GM20000 (cell line): ENCODE results near the gene FBXO46.
"Not testable (repeated sequence)": the region's sequence is repeated elsewhere in the genome, so short reads cannot be mapped to it uniquely, and the experiment has no call there.

ENCODE experiments used
- DNase-seq: peaks from one replicate; pipeline ENCODE4 v3.0.0; 2012; ENCODE audit warnings: low spot score
- TF ChIP-seq, protein P1 (sequence below): IDR thresholded peaks from 2 replicates; pipeline ENCODE4 v1.5.1; 2012; ENCODE audit warnings: mild to moderate bottlenecking, control low read depth; ENCODE audit errors: extremely low read depth, missing control alignments

FBXO46 gene

DNA sequence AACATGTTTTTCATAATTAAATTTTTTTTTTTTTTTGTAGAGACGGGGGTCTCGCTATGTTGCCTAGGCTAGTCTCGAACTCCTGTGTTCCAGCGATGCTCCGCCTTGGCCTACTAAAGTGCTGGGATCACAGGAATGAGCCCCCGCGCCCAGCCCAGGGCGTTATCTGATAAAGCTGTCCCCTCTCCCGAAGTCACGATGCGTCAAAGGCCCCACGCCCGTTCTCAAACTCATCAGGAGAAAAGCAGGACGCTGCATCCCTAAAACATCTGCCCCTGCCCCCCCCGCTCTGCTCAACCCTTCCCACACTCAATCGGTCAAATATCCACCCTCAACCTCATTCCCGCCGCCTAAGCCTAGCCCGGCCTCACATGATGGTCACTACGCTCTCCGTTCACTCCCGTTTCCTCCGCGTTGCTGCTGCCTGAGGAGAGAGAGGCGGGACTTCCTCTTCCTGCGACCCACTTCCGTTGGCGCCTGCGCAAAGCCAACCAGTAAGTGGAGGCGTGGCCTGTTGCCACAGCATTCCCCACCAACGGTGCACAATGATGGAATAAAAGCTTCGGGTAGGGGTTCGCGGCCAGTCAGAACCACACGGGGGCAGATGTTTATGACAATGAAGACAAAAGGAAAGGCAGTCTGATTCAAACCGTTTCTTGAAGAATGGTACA, 39.0 kb downstream of the FBXO46 start, which contains the start of gene SNRPD2:
Gene SNRPD2 (minus strand): TSS at position 438 of the 671 bp plus-strand sequence. CDS start 65 bp downstream, at position 373.
- TF ChIP-seq, protein P1, sequence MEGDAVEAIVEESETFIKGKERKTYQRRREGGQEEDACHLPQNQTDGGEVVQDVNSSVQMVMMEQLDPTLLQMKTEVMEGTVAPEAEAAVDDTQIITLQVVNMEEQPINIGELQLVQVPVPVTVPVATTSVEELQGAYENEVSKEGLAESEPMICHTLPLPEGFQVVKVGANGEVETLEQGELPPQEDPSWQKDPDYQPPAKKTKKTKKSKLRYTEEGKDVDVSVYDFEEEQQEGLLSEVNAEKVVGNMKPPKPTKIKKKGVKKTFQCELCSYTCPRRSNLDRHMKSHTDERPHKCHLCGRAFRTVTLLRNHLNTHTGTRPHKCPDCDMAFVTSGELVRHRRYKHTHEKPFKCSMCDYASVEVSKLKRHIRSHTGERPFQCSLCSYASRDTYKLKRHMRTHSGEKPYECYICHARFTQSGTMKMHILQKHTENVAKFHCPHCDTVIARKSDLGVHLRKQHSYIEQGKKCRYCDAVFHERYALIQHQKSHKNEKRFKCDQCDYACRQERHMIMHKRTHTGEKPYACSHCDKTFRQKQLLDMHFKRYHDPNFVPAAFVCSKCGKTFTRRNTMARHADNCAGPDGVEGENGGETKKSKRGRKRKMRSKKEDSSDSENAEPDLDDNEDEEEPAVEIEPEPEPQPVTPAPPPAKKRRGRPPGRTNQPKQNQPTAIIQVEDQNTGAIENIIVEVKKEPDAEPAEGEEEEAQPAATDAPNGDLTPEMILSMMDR: no peak
- peak; percentile 91 for DNase-seq

DNA sequence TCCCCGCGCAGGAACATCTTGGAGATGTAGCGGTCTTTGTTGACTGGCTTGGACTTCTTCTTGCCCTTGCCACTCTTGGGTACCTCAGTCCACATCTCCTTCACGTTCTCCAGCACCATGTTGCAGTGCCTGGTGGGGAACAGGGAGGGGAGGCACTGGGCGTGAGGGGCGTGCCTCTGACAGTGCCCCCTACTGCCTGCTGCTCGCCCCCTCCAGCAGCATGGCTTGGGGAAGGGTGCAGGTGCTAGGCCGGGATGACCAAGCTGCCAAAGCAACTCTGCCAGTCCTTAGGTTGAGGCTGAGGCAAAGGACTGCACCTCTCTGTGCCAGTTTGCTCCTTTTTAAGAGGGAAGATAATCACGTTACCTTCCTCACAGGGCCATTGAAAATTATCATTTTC, 43.1 kb downstream of the FBXO46 start:
- DNase-seq: no peak
- TF ChIP-seq, protein P1: no peak

DNA sequence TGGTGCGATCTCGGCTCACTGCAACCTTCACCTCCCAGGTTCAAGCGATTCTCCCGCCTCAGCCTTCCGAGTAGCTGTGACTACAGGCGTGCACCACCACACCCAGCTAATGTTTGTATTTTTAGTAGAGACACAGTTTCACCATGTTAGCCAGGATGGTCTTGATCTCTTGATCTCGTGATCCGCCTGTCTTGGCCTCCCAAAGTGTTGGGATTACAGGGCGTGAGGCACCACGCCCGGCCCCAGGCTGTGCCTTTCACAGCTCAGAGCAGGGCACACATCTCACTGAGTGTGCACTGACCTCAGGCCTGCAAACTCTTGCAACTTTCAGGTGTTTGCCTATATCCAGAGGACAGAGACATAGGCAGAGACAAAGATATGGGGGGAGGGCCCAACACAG, 45.7 kb downstream of the FBXO46 start:
- not testable (repeated sequence) for DNase-seq

DNA sequence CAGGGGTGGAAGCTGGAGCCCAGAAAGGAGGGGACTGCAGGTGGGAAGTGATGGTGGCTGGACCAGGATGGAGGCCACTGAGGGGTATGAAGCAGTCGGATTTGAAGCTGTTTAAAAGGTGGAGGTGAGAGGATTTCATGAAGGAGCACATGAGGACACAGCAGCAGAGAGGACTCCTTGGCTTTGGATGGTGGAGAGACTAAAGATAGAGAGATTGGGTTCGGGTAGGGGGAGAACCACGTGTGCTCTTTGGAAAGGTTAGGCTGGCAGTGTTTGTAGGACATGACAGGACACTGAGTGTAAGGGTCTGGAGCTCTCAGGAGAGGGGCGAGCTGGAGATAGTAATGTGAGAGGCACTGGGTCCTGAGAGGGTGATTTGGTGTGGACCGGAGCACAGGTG, 47.8 kb downstream of the FBXO46 start:
- TF ChIP-seq, protein P1: no peak
- no peak for DNase-seq

DNA sequence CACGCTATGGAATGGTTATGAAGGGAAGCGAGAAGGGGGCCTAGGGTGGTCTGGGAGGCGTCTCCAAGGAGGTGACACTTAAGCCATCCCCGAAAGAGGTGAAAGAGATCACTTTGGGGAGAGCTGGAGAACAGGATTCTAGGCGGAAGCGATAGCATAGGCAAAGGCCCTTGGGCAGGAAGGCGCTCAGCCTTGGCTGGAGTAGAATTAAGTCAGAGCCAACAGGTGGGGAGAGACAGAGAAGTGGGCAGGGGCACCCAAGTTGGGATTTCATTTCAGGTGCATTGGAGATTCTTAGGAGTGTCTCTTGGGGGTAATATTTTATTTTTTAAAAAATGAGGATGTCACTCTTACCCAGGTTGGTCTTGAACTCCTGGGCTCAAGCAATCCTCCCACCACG, 48.6 kb downstream of the FBXO46 start:
- TF ChIP-seq, protein P1: no peak
- DNase-seq: no peak

DNA sequence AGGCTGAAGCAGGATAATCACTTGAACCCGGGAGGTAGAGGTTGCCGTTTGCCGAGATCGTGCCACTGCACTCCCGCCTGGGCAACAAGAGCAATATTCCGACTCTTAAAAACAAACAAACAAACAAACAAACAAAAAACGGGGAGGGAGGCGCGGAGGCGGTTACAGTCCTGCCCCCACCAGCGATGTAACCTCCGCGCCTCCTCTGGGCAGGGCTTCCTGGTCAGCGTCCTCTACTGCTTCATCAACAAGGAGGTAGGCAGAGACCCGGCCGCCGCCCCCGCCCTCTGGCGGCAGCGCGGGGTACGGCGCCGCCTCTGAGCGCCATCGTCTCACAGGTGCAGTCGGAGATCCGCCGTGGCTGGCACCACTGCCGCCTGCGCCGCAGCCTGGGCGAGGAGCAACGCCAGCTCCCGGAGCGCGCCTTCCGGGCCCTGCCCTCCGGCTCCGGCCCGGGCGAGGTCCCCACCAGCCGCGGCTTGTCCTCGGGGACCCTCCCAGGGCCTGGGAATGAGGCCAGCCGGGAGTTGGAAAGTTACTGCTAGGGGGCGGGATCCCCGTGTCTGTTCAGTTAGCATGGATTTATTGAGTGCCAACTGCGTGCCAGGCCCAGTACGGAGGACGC, 49.2 kb downstream of the FBXO46 start:
- TF ChIP-seq, protein P1: peak; percentile 99
- DNase-seq: peak; percentile 90

DNA sequence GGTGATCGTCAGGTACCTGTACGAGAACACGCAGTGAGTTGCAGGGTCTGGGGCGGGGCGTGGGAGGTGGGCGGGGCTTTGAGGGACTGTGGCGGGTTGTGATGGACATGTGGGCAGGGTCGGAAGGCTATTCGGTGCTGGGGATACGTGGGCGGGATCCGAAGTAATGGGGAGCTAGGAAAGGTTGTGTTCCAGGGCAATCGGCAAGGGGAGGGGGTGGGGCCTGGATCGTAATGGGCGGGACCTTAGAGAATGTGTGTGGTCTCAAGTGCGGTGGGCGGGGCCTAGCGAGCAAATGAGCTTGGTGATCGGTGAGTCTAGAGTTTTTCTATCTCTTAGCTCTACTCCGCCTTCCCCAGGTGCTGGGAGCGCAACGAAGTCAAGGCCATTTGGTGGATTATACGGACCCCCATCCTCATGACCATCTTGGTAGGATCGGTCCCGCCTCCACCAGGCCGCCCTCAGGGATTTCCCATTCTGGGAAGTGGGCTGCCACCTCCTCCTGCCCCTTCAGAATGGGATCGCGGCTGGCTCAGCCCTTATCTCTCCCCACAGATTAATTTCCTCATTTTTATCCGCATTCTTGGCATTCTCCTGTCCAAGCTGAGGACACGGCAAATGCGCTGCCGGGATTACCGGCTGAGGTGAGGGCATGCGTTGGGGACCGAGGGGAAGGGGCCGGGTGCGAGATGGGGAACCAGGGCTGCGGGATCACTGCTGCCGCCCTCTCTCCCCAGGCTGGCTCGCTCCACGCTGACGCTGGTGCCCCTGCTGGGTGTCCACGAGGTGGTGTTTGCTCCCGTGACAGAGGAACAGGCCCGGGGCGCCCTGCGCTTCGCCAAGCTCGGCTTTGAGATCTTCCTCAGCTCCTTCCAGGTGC, 53.1 kb downstream of the FBXO46 start:
- peak; percentile 93 for DNase-seq
- TF ChIP-seq, protein P1: no peak
